Fibroblast of the aortic adventitia (primary cell): Measurements from ENCODE around the gene FOXN1. TPM values are rescaled to one million over a fixed set of nuclear protein-coding genes. Genes with fewer than 3 reads are reported as not detected.

Experiments
- DNase-seq: peaks from one replicate; pipeline ENCODE4 v3.0.0-alpha.2; 2010; ENCODE audit warnings: low read depth
- H3K4me3 ChIP-seq: 2 replicates; pipeline ENCODE4 v1.5.1; 2011; ENCODE audit warnings: low read depth, mild to moderate bottlenecking, control low read depth, low read length, moderate library complexity
- CTCF ChIP-seq: IDR thresholded peaks from 2 replicates; pipeline ENCODE4 v1.5.1; 2011; ENCODE audit warnings: mild to moderate bottlenecking, low read length, control low read depth, inconsistent platforms; ENCODE audit not compliant: insufficient read depth
- total RNA-seq: library from RNA; depleted of rRNA; stranded (reverse); fragments of >200 nt; gene quantifications from 2 replicates; pipeline ENCODE4 v1.2.3, GENCODE V29; 2012; ENCODE audit warnings: low replicate concordance

Gene FOXN1
- total RNA-seq, 1 donor: not detected

GRCh38 chr17:28480278-28480677 lies 25.9 kb upstream of the FOXN1 start:
- no peak for TF ChIP-seq CTCF
- no peak for DNase-seq
- H3K4me3 ChIP-seq: no peak overlapping the region

GRCh38 chr17:28480799-28481571 lies 25.2 kb upstream of the FOXN1 start:
- H3K4me3 ChIP-seq: no peak overlapping the region
- TF ChIP-seq CTCF: no peak
- DNase-seq: no peak

- no peak overlapping the region for H3K4me3 ChIP-seq
- DNase-seq: no peak
- TF ChIP-seq CTCF: no peak
Observed at GRCh38 chr17:28482551-28483199, 23.5 kb upstream of the FOXN1 start.

- no peak for TF ChIP-seq CTCF
- no peak overlapping the region for H3K4me3 ChIP-seq
- DNase-seq: no peak
Observed at GRCh38 chr17:28484296-28484695, 21.9 kb upstream of the FOXN1 start.

GRCh38 chr17:28485049-28485448 lies 21.1 kb upstream of the FOXN1 start:
- H3K4me3 ChIP-seq: no peak overlapping the region
- no peak for TF ChIP-seq CTCF
- DNase-seq: no peak

GRCh38 chr17:28487881-28488532 lies 18.1 kb upstream of the FOXN1 start:
- no peak for TF ChIP-seq CTCF
- no peak overlapping the region for H3K4me3 ChIP-seq
- DNase-seq: no peak
